ENCODE data around the gene MT2A.

MT2A gene

DNA sequence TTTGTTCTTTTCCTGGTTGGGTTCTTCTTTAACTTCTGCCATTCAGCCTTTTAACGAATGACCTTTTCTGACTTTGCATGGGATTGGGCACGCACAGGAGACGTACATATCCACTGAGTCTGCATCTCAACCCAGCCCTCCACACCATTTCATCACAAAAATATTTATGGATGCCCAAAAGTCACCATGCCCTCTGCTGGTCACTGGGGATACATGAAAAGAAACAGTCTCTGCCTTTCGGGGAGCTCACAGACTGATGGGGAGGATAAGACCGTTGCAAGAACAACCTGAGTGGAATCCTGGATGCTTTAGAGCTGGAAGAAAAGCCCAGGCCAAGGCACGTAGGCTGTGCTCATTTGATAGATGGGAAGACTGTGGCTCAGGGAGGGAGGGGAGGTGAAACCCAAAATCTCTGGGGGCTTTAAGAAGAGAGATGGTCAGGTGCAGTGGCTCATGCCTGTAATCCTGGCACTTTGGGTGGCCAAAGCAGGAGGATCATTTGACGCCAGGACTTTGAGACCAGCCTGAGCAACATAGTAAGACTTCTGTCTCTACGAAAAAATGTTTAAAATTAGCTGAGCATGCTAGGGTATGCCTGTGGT, 7.9 kb upstream of the MT2A start:
- no peak for FAIRE-seq

GRCh38 chr16:56601325-56601724, 7.1 kb upstream of the MT2A start:
- no peak for FAIRE-seq

DNA sequence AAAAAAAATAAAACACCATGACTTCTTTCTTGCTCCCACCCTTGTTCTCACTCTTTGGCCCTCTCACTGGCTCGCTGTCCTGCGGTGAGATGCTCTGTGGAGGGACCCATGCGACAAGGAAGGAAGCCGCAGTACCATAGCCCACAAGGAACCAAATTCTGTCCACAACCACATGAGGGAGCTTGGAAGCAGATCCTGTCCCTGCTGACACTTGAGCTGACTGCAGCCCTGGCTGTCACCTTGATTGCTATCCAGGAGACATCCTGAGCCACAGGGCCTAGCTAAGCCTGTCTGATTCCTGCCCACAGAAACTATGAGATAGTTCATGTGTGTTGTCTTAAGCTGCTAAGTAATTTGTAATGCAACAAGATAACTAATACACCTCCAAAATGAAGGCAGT, 4.8 kb upstream of the MT2A start:
- no peak for FAIRE-seq

DNA sequence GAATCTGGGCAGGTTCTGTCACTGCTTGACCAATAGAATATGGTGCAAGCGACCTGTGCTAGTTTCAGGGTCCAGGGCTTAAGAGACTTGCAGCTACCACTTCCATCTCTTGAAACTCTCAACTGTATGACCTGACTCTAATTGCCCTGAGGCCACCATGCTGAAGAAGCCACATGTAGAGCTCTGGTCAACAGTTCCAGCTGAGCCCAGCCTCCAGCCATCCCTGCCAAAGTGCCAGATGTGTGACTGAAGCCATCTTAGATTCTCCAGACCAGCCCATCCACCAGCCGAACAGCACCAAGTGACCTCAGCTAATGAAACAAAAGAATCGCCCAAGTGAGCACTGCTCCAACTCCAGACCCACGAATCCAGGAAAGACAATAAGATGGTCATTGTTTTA, 3.4 kb upstream of the MT2A start:
- no peak for FAIRE-seq

GRCh38 chr16:56605475-56605874, 2.9 kb upstream of the MT2A start:
- FAIRE-seq, result no peak

- FAIRE-seq, result no peak
Observed at GRCh38 chr16:56606071-56606475, 2.3 kb upstream of the MT2A start.

- no peak for FAIRE-seq
Observed at GRCh38 chr16:56606476-56607108, 1.8 kb upstream of the MT2A start.

DNA sequence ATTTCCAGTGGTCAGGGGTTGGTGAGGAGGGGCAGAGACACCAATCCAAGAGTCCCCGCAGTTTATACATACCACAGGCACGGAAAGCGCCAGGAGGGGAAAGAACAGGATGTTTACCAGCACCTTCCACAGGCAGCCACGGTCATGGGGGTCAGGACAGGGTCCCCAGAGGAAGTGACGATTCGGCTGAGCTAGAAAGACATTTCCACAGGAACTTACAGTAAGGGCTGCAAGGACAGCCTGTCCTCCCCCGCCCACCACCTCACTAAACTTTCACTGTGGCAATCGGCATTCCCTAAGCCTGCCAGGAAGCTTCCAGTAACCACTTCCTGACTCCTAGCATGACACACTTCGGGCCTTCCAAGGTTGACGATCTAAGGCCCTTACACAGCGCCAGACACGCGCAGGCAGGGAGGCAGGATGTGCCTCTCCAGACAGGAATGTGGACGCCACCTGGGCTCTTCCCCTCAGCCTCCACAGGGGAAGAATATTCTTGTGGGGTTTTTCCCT, 1.2 kb upstream of the MT2A start:
- FAIRE-seq, result no peak

GRCh38 chr16:56607675-56608042, 725 bp upstream of the MT2A start:
- no peak for FAIRE-seq

DNA sequence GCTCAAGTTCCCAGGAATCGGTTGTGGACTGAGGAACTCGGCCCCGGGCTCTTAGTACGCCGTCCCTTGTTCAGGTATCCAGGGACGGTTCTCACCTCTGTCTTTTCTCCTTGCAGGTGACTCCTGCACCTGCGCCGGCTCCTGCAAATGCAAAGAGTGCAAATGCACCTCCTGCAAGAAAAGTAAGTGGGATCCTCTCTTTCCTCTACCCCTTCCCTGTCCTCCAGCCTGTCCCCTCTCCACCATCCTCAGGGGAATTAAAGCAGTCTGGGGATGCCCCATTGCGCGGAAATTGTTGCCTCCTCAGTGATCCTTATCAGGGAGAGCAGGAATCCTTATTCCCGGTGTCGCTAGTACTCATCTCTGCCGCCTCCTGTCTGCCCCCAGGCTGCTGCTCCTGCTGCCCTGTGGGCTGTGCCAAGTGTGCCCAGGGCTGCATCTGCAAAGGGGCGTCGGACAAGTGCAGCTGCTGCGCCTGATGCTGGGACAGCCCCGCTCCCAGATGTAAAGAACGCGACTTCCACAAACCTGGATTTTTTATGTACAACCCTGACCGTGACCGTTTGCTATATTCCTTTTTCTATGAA, 585 bp downstream of the MT2A start:
- FAIRE-seq, result no peak

DNA sequence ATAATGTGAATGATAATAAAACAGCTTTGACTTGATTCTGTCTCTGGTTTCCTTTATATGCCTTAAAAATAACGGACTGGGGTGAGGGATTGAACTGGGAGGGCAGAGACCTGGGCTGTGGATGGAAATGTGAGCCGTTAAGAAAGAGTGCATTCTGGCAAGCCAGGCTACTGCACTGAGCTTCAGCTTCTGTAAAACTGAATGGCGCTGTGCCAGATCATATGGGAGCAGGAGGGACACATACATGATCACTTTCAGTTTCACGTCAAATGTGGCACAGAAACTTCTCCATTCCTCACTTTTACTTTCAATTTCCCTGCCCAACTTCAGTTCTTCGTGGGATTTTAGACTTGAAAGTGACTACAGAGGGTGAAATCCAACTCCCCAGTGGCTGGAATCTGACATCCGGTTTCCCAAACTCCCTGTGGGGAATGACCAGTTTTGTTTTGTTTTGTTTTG, 1.1 kb downstream of the MT2A start:
- FAIRE-seq, result no peak

DNA sequence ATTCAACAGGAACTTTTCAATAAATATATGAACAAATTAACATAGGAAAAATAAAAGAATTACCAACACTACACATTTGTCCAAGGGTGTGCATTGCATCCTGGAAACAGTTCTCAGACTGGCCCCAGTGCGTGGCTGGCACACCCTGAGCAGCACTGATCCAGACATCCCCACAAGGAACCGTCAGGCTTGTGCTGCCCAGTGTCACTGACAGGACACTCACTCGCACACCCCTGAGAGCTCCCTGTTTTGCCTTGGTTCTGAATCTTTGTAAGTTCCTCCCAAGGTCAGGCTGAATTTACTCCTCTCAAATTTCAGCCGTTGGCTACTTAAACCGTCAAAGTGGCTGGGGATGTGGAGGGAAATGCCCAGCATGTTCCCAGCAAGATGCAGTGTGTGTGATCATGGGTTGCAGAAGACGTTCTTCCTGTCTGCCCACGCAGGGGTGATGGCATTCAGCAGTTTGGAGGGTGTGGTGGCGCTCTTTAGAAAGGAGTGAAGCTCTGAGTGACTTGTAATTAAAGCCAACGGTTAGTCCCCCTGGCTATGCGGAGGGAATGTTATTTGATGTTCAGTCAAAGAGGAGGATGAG, 1.7 kb downstream of the MT2A start:
- no peak for FAIRE-seq

- no peak for FAIRE-seq
Observed at GRCh38 chr16:56610609-56611111, 2.3 kb downstream of the MT2A start.

DNA sequence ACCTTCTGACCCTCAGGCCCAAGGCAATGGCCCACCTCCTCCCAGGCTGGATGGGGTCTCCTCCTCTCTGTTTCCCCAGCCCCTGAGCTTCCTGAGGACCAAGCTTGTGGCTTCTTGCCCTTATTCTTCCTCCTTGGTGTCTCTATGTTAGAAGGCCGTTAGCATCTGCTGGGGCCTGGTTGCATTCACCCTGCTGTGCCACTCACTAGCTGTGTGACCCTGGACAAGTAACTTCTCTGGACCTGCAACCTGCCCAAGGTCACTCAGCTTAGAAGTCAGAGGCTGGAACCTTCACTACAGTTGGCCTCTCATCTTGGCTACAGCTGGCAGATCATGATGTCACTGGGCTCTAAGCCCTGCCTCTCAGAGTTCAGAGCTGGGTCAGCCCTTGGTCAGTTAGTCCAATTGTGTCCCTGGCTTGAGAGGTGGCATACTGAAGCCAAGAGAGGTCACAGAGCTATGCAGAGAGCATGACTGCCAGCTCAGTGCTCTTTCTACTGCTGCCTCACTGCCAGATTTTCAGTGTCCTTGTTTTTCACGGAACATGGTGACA, 3.0 kb downstream of the MT2A start:
- FAIRE-seq, result no peak

DNA sequence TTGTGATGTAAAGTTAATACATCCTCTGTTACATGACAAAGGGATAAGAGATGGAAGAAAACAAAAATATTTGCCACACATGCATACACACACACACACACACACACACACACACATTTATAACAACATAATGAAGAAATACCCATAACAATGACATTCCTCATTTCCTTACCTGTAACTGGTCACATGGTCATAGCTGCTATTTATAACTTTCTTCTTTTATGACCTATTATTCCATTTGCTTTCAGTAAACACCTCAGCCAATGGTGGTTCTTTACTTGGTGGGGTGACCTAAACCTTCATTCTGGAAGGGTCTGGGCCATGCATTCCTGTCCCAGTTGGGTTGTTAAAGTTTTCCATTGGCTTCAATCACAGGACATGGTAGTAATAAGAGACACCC, 5.3 kb downstream of the MT2A start:
- FAIRE-seq, result no peak

DNA sequence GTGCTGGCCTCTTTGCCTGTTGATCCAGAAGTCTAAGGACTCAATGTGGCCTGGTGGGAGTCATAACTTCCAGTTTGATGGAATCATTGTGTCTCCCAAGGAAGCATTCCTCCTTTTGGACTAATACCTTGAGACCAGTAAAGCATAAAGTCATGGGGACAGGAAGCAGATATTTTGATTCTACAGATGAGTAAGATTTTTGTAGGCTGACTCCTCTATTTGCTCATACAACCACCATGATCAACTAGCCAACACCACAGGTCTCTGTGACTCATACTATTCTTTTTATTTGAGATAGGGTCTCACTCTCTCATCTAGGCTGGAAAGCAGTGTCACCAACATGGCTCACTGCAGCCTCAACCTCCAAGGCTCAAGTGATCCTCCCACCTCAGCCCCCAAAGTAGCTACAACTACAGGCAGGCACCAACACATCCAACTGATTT, 6.2 kb downstream of the MT2A start:
- no peak for FAIRE-seq

DNA sequence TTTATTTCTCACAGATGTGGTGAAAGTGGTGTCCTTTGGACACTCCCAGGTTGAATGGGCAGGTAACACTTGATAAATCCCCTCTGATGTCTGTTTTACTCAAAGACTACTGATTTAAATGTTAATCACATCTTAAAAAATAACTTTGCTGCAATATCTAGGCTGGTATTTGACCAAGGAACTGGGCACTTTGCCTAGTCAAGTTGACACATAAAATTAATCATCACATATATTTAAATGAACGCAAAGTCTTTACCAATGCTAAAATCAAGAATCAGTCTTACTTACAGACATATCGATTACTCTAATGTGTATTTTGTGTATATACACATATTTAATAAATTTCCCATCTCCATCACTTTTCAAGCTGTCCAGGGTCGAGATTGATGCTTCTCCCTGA, 7.0 kb downstream of the MT2A start:
- no peak for FAIRE-seq

DNA sequence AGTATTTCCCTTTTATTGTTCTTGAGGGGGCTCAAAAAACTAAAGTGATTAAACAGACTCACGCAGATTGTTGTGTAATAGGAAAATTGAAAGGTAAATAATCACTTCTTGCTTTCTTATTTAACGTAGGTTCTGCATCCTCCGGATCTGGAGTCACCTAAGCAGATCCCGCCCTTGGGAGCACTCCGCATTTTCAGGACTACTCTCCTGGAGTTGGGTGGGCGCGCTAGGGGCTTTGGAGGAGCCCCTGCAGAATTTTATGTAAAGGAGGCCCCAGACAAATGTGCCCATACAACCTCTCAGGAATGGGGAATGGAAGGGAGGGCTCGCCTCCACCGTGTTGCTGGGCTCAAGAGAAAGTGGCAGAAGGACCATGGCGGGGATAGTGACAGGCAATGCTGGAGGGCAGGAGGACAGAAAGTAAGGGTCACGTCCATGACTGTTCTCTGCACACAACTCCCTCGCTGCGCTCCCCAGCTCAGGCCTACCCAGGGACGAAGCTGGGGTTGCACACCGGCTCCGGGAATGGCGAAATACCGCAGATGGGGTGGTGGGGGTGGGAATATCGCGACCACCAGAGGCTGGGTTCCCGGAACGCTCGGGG, 8.3 kb downstream of the MT2A start:
- FAIRE-seq, result no peak

DNA sequence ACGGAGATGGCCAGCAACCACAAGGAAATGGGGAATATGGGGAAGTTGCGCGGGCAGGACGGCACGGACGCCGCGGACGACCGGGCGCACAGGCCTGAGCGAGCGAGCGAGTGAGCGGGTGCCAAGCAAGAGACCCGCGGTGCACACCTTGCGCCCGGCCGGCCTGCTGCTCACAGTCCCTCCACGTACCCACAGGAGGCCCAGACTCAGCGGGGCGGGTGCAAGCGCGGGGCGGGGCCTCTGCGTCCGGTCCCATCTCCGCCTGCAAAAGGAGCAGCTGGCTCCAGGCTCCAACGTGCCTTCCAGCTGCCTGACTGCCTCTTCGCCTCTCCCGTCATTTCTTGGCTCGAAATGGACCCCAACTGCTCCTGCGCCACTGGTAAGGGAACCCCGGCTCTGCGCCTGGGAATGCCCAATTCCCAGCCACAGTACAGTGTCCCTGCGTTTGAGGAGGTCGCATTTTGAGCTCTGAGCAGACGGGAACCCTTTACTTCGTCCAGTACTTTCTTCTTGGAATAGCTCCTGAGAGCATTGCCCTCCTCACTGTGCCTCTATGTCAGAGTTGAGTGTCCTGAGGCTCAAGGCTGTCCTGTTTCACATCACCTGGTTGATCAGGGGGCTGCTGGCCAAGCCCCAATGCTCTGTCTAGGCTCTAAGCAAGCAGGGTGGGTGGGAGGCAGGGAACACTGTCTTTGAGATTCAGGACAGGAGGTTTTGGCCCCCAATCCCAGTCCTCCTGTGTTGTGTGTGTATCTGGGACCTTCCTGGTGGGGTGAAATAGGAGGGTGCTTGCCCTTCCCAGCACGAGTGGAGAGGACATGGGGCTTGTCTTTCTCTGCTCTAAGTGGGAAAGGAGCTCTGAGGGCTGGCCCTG, 9.1 kb downstream of the MT2A start:
- FAIRE-seq, result no peak

- FAIRE-seq, result no peak
Observed at GRCh38 chr16:56618138-56618537, 9.8 kb downstream of the MT2A start.

DNA sequence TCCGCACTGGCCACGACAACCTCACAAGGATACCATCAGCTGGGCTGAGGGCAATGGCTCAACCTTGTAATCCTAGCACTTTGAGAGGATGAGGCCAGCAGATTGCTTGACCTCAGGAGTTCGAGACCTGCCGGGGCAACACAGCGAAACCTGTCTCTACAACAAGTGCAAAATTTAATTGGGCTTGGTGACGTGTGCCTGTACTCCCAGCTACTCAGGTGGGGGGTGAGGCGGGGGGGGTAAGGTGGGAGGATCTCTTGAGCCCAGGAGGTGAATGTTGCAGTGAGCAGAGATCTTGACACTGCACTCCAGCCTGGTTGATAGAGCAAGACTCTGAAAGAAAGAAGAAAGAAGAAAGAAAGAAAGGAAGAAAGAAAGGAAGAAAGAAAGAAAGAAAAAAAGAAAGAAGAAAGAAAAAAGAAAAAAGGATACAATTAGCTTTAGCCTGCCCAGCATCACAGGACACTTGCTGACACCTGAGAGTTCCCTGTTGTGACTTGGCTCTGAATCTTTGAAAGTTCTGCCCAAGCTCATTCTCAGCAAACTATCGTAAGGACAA, 12.0 kb downstream of the MT2A start:
- no peak for FAIRE-seq

Data from islet of Langerhans (tissue), 1 donor.